ENCODE results near the gene ASIC2.

ASIC2 gene

GRCh38 chr17:33045216-33045615 is 247.9 kb downstream of the ASIC2 start:
- no peak for ATAC-seq
- TF ChIP-seq ZNF8 (CRISPR knock-in tag; IDR thresholded peaks at IDR 0.05) (no peak), TOX (CRISPR knock-in tag; IDR thresholded peaks at IDR 0.05; ENCODE audit: borderline replicate concordance) (no peak), ZNF70 (CRISPR knock-in tag; IDR thresholded peaks at IDR 0.05) (no peak), PPARA (CRISPR knock-in tag; IDR thresholded peaks at IDR 0.05; ENCODE audit: borderline replicate concordance) (no peak)

- TF ChIP-seq ZNF8 (CRISPR knock-in tag; IDR thresholded peaks at IDR 0.05) (no peak), ISL1 (CRISPR knock-in tag; IDR thresholded peaks at IDR 0.05) (no peak), TCF4 (CRISPR knock-in tag; IDR thresholded peaks at IDR 0.05; ENCODE audit: borderline replicate concordance) (no peak)
- ATAC-seq: no peak
These were observed 248.3 kb downstream of the ASIC2 start for GRCh38 chr17:33044771-33045170.

- no peak for TF ChIP-seq CSDC2 (CRISPR knock-in tag; IDR thresholded peaks at IDR 0.05)
- no peak for TF ChIP-seq PPARA (CRISPR knock-in tag; IDR thresholded peaks at IDR 0.05; ENCODE audit: borderline replicate concordance)
- no peak for TF ChIP-seq SNAI2 (CRISPR knock-in tag; IDR thresholded peaks at IDR 0.05)
- no peak for TF ChIP-seq CSRNP3 (CRISPR knock-in tag; IDR thresholded peaks at IDR 0.05)
- TF ChIP-seq ISL1 (CRISPR knock-in tag; IDR thresholded peaks at IDR 0.05): no peak
- TF ChIP-seq ZNF565 (CRISPR knock-in tag; conservative IDR thresholded peaks at IDR 0.05; ENCODE audit: low read depth): no peak
- no peak for TF ChIP-seq CREB5 (CRISPR knock-in tag; IDR thresholded peaks at IDR 0.05; ENCODE audit: low read depth)
- no peak for TF ChIP-seq ZNF8 (CRISPR knock-in tag; IDR thresholded peaks at IDR 0.05)
- TF ChIP-seq BACH2 (CRISPR knock-in tag; IDR thresholded peaks at IDR 0.05; ENCODE audit: borderline replicate concordance): no peak
- no peak for TF ChIP-seq POU6F1 (CRISPR knock-in tag; IDR thresholded peaks at IDR 0.05; ENCODE audit: borderline replicate concordance, low read depth)
- no peak for TF ChIP-seq GLIS3 (CRISPR knock-in tag; IDR thresholded peaks at IDR 0.05)
- no peak for TF ChIP-seq ZFP30 (CRISPR knock-in tag; IDR thresholded peaks at IDR 0.05)
- TF ChIP-seq OSR1 (CRISPR knock-in tag; IDR thresholded peaks at IDR 0.05): no peak
- no peak for TF ChIP-seq ARNTL (CRISPR knock-in tag; IDR thresholded peaks at IDR 0.05; ENCODE audit: borderline replicate concordance, low read depth)
- TF ChIP-seq ZFP3 (CRISPR knock-in tag; IDR thresholded peaks at IDR 0.05): no peak
- TF ChIP-seq PATZ1 (CRISPR knock-in tag; IDR thresholded peaks at IDR 0.05; ENCODE audit: borderline replicate concordance): no peak
- TF ChIP-seq ESRRG (CRISPR knock-in tag; IDR thresholded peaks at IDR 0.05): no peak
- ATAC-seq: no peak
These were observed 252.6 kb downstream of the ASIC2 start for GRCh38 chr17:33040461-33040860.

GRCh38 chr17:33039874-33040273 is 253.2 kb downstream of the ASIC2 start:
- TF ChIP-seq PPARA (CRISPR knock-in tag; IDR thresholded peaks at IDR 0.05; ENCODE audit: borderline replicate concordance): no peak
- no peak for TF ChIP-seq ESRRG (CRISPR knock-in tag; IDR thresholded peaks at IDR 0.05)
- TF ChIP-seq ZNF565 (CRISPR knock-in tag; conservative IDR thresholded peaks at IDR 0.05; ENCODE audit: low read depth): no peak
- TF ChIP-seq GLIS3 (CRISPR knock-in tag; IDR thresholded peaks at IDR 0.05): no peak
- TF ChIP-seq TSHZ2 (CRISPR knock-in tag; IDR thresholded peaks at IDR 0.05): no peak
- TF ChIP-seq ISL1 (CRISPR knock-in tag; IDR thresholded peaks at IDR 0.05): no peak
- no peak for TF ChIP-seq ZNF70 (CRISPR knock-in tag; IDR thresholded peaks at IDR 0.05)
- TF ChIP-seq CSDC2 (CRISPR knock-in tag; IDR thresholded peaks at IDR 0.05): no peak
- no peak for TF ChIP-seq CREB5 (CRISPR knock-in tag; IDR thresholded peaks at IDR 0.05; ENCODE audit: low read depth)
- no peak for TF ChIP-seq BACH2 (CRISPR knock-in tag; IDR thresholded peaks at IDR 0.05; ENCODE audit: borderline replicate concordance)
- no peak for TF ChIP-seq ZC3H10 (CRISPR knock-in tag; IDR thresholded peaks at IDR 0.05)
- TF ChIP-seq ZFP3 (CRISPR knock-in tag; IDR thresholded peaks at IDR 0.05): no peak
- TF ChIP-seq RARB (CRISPR knock-in tag; IDR thresholded peaks at IDR 0.05): no peak
- no peak for TF ChIP-seq ZFP30 (CRISPR knock-in tag; IDR thresholded peaks at IDR 0.05)
- TF ChIP-seq ZNF8 (CRISPR knock-in tag; IDR thresholded peaks at IDR 0.05): no peak
- no peak for TF ChIP-seq CSRNP3 (CRISPR knock-in tag; IDR thresholded peaks at IDR 0.05)
- ATAC-seq: no peak

Measured in SK-N-SH treated with all-trans-retinoic acid at 6 μM for 48 hours (cell line).